Neuronal stem cell (in vitro differentiated cells): ENCODE measurements around the gene P3H4.
"Not testable (repeated sequence)": the region's sequence is repeated elsewhere in the genome, so short reads cannot be mapped to it uniquely, and the experiment has no call there.

Experiments used
- DNase-seq: peaks from one replicate; pipeline ENCODE4 v3.0.0-alpha.2; 2013; ENCODE audit warnings: low spot score
- H2AFZ ChIP-seq: one replicate; pipeline ENCODE4 v1.6.1; 2013; ENCODE audit warnings: mild to moderate bottlenecking, low read length, inconsistent platforms
- H2AK5ac ChIP-seq: 2 replicates; pipeline ENCODE4 v1.6.1; 2013; ENCODE audit warnings: low read depth, mild to moderate bottlenecking, inconsistent platforms, low read length, moderate library complexity, mixed read lengths
- H2BK120ac ChIP-seq: 2 replicates; pipeline ENCODE4 v1.6.1; 2013; ENCODE audit warnings: low read depth, mild to moderate bottlenecking, inconsistent platforms, low read length, moderate library complexity, mixed read lengths
- H2BK12ac ChIP-seq: one replicate; pipeline ENCODE4 v1.6.1; 2013; ENCODE audit warnings: low read length, inconsistent platforms
- H2BK15ac ChIP-seq: 2 replicates; pipeline ENCODE4 v1.6.1; 2013; ENCODE audit warnings: mild to moderate bottlenecking, low read length, inconsistent platforms, mixed read lengths
- H2BK5ac ChIP-seq: one replicate; pipeline ENCODE4 v1.6.1; 2013; ENCODE audit warnings: inconsistent platforms, mild to moderate bottlenecking, low read length, moderate library complexity
- H3K14ac ChIP-seq: one replicate; pipeline ENCODE4 v1.6.1; 2013; ENCODE audit warnings: low read length, inconsistent platforms
- H3K18ac ChIP-seq: 2 replicates; pipeline ENCODE4 v1.6.1; 2013; ENCODE audit warnings: low read length, inconsistent platforms
- H3K23ac ChIP-seq: 2 replicates; pipeline ENCODE4 v1.6.1; 2013; ENCODE audit warnings: low read depth, mild to moderate bottlenecking, mixed read lengths, low read length, inconsistent platforms; ENCODE audit not compliant: poor library complexity
- H3K27ac ChIP-seq: replicated peaks from 3 replicates; pipeline ENCODE4 v1.5.1; 2013; ENCODE audit warnings: low read length, inconsistent platforms
- H3K27me3 ChIP-seq, 3 experiments: 2 replicates each; pipeline ENCODE4 v1.6.1; 2013; ENCODE audit warnings: low read length in 3 of 3, mild to moderate bottlenecking in 2 of 3, inconsistent platforms in 1 of 3, low read depth in 1 of 3, mixed read lengths in 1 of 3, moderate library complexity in 1 of 3; ENCODE audit not compliant: control insufficient read depth in 3 of 3, insufficient read depth in 3 of 3
- H3K36me3 ChIP-seq, 2 donors: replicated peaks in 1 of 2; 2 replicates each; pipeline ENCODE4 v1.6.1; 2013; ENCODE audit warnings: low read length in 2 of 2; ENCODE audit not compliant: control insufficient read depth in 2 of 2, insufficient read depth in 2 of 2
- H3K4ac ChIP-seq: 2 replicates; pipeline ENCODE4 v1.6.1; 2013; ENCODE audit warnings: inconsistent platforms, mild to moderate bottlenecking, low read length, moderate library complexity
- H3K4me1 ChIP-seq, 2 donors: 1 replicate in 1 of 2; 2 replicates in 1 of 2; pipeline ENCODE4 v1.6.1; 2013; ENCODE audit warnings: low read length in 2 of 2, low read depth in 1 of 2; ENCODE audit not compliant: control insufficient read depth in 2 of 2, insufficient read depth in 1 of 2
- H3K4me2 ChIP-seq: one replicate; pipeline ENCODE4 v1.6.1; 2013; ENCODE audit warnings: mild to moderate bottlenecking, low read length, inconsistent platforms; ENCODE audit not compliant: insufficient read depth, poor library complexity, severe bottlenecking
- H3K4me3 ChIP-seq, 2 donors: 2 replicates each; pipeline ENCODE4 v1.5.1; 2013; ENCODE audit warnings: low read length in 2 of 2, mild to moderate bottlenecking in 2 of 2, inconsistent platforms in 1 of 2, moderate library complexity in 1 of 2
- H3K79me1 ChIP-seq: one replicate; pipeline ENCODE4 v1.6.1; 2013; ENCODE audit warnings: low read depth, mild to moderate bottlenecking, inconsistent platforms, low read length, moderate library complexity
- H3K9ac ChIP-seq: one replicate; pipeline ENCODE4 v1.6.1; 2013; ENCODE audit warnings: mild to moderate bottlenecking, low read depth, low read length, inconsistent platforms; ENCODE audit not compliant: poor library complexity
- H3K9me3 ChIP-seq, 2 donors: replicated peaks in 1 of 2; 2 replicates each; pipeline versions ENCODE3 to v1.6.1; 2013; ENCODE audit warnings: low read length in 2 of 2, mild to moderate bottlenecking in 2 of 2, inconsistent platforms in 1 of 2, low read depth in 1 of 2, mixed read lengths in 1 of 2, moderate library complexity in 1 of 2; ENCODE audit not compliant: control insufficient read depth in 2 of 2, insufficient read depth in 1 of 2
- H4K8ac ChIP-seq: one replicate; pipeline ENCODE4 v1.6.1; 2013; ENCODE audit warnings: low read depth, mild to moderate bottlenecking, inconsistent platforms, low read length, moderate library complexity
- H4K91ac ChIP-seq: one replicate; pipeline ENCODE4 v1.6.1; 2013; ENCODE audit warnings: low read length, low read depth, mild to moderate bottlenecking, inconsistent platforms; ENCODE audit not compliant: poor library complexity
- WGBS, 2 donors: extraction: QIAGEN DNeasy Blood & Tissue Kit; methylation state at CpG; one replicate each; pipeline ENCODE4 v1.1.7; 2013; ENCODE audit warnings: missing lambda C conversion rate in 2 of 2, mixed read lengths in 1 of 2; ENCODE audit not compliant: insufficient read length in 2 of 2, insufficient replicate concordance in 1 of 2; ENCODE audit errors: extremely low coverage in 2 of 2; 5-methylcytosine and 5-hydroxymethylcytosine counted together

Gene P3H4

GRCh38 chr17:41835800-41836549 is 24.2 kb upstream of the P3H4 start, which contains the start of gene NT5C3B:
TSS of gene NT5C3B (minus strand) at chr17:41836232. CDS start at chr17:41836193, 39 bp downstream.
- Histone ChIP-seq H2BK5ac (no peak within 1 kb of the TSS), H2BK12ac (no peak within 1 kb of the TSS), H3K4ac (peak within 1 kb of the TSS; percentile 93), H3K4me2 (peak within 1 kb of the TSS; percentile 78), H2AK5ac (peak within 1 kb of the TSS; percentile 75), H4K8ac (no peak within 1 kb of the TSS), H3K9me3 (no peaks in the 10 kb centered on the region), H3K4me1 (peaks cover 3% of the 10 kb centered on the region in 2 donors), H4K91ac (no peak within 1 kb of the TSS), H3K18ac (peak within 1 kb of the TSS; percentile 97), H3K36me3 (peaks cover 8 to 38% of the 10 kb centered on the region in 2 donors), H3K14ac (peak within 1 kb of the TSS; percentile 99), H2AFZ (peak within 1 kb of the TSS; percentile 98), H3K23ac (peak within 1 kb of the TSS; percentile 87), H3K79me1 (peaks cover 4% of the 10 kb centered on the region), H3K4me3 (peak within 1 kb of the TSS; percentile 92 to 95), H2BK120ac (peak within 1 kb of the TSS; percentile 16), H3K27ac (no peak within 1 kb of the TSS), H3K27me3 (peaks cover 0 to 3% (median 0%) of the 10 kb centered on the region in 3 experiments), H3K9ac (peak within 1 kb of the TSS; percentile 97), H2BK15ac (peak within 1 kb of the TSS; percentile 98)
- no CpG with 5 or more reads among the region's 72 CpGs for WGBS, 2 donors
- peak; percentile 41 for DNase-seq

- DNase-seq, result no peak
- no CpG with 5 or more reads among the region's 13 CpGs for WGBS, 2 donors
- Histone ChIP-seq H2AFZ (peak overlapping the region; percentile 98), H4K91ac (no peak overlapping the region), H3K4me2 (peak overlapping the region; percentile 54), H3K9ac (peak overlapping the region; percentile 97), H3K4me3 (peak overlapping the region; percentile 92 to 95), H3K18ac (peak overlapping the region; percentile 97), H3K36me3 (peaks cover 13 to 44% of the 10 kb centered on the region in 2 donors), H2BK5ac (no peak overlapping the region), H2AK5ac (peak overlapping the region; percentile 75), H3K27ac (no peak overlapping the region), H2BK15ac (peak overlapping the region; percentile 98), H4K8ac (no peak overlapping the region), H2BK120ac (peak overlapping the region; percentile 16), H3K4ac (no peak overlapping the region), H3K79me1 (peaks cover 4% of the 10 kb centered on the region), H3K14ac (no peak overlapping the region), H3K4me1 (peaks cover 3% of the 10 kb centered on the region in 2 donors), H2BK12ac (no peak overlapping the region), H3K9me3 (no peaks in the 10 kb centered on the region), H3K27me3 (peaks cover 0 to 3% (median 0%) of the 10 kb centered on the region in 3 experiments), H3K23ac (peak overlapping the region; percentile 87)
Observed at GRCh38 chr17:41835214-41835799, 23.6 kb upstream of the P3H4 start.

DNA sequence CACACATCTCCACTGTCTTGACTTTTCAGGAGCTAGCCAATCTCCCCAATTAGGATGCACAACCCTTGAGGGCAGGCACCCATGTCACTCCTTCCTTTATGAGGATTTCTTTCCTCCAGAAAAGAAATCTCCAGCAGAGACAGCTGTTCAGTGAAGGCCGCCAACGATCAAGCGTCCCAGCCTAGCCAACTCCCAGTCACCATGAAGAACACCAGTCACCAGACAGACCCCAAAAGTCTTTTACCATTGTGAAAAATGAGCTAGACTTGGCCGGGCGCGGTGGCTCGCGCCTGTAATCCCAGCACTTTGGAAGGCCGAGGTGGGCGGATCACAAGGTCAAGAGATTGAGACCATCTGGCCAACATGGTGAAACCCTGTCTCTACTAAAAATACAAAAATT is 18.2 kb upstream of the P3H4 start:
- not testable (repeated sequence) for H3K4ac ChIP-seq, H3K27me3 ChIP-seq, H3K14ac ChIP-seq, H2BK120ac ChIP-seq, H3K79me1 ChIP-seq, H2BK5ac ChIP-seq, H2AK5ac ChIP-seq, H3K4me2 ChIP-seq, H3K23ac ChIP-seq, H3K4me3 ChIP-seq, H2BK12ac ChIP-seq, H4K91ac ChIP-seq, DNase-seq, H3K18ac ChIP-seq, H2AFZ ChIP-seq, H3K27ac ChIP-seq, H3K9ac ChIP-seq, H3K4me1 ChIP-seq, H4K8ac ChIP-seq, H2BK15ac ChIP-seq, H3K9me3 ChIP-seq
- peaks cover 30 to 89% of the 10 kb centered on the region in 2 donors for H3K36me3 ChIP-seq
- no CpG with 5 or more reads among the region's 10 CpGs for WGBS, 2 donors

- DNase-seq, result no peak
- H3K9me3 ChIP-seq, result no peaks in the 10 kb centered on the region
- peaks cover 25 to 80% of the 10 kb centered on the region in 2 donors for H3K36me3 ChIP-seq
- no peak overlapping the region for H3K27ac ChIP-seq
- no peak overlapping the region for H2AFZ ChIP-seq
- no peak overlapping the region for H2BK120ac ChIP-seq
- H3K4me1 ChIP-seq, result peaks cover 3 to 16% of the 10 kb centered on the region in 2 donors
- H2BK5ac ChIP-seq, result no peak overlapping the region
- H3K27me3 ChIP-seq, result no peaks in the 10 kb centered on the region
- no peak overlapping the region for H2AK5ac ChIP-seq
- no peak overlapping the region for H3K4me3 ChIP-seq
- no peak overlapping the region for H3K23ac ChIP-seq
- H3K14ac ChIP-seq, result no peak overlapping the region
- H3K4ac ChIP-seq, result no peak overlapping the region
- no peaks in the 10 kb centered on the region for H3K79me1 ChIP-seq
- H3K9ac ChIP-seq, result no peak overlapping the region
- no peak overlapping the region for H3K4me2 ChIP-seq
- H4K8ac ChIP-seq, result no peak overlapping the region
- H3K18ac ChIP-seq, result no peak overlapping the region
- no peak overlapping the region for H4K91ac ChIP-seq
- WGBS, 2 donors, result no CpG with 5 or more reads among the region's 19 CpGs
- no peak overlapping the region for H2BK12ac ChIP-seq
- H2BK15ac ChIP-seq, result no peak overlapping the region
Observed at GRCh38 chr17:41825175-41825845, 13.6 kb upstream of the P3H4 start.
